CD14-positive monocyte (primary cell): ENCODE results near the gene HTRA3. TPM values are rescaled to one million over a fixed set of nuclear protein-coding genes. Genes with fewer than 3 reads are reported as not detected.

Experiments
- DNase-seq, 3 donors: peaks; one replicate each; pipeline ENCODE4 v3.0.0-alpha.2; 2011 to 2022
- H2AFZ ChIP-seq: 2 replicates; pipeline ENCODE4 v1.6.0; 2012; ENCODE audit warnings: mild to moderate bottlenecking, low read depth, low read length, inconsistent platforms; ENCODE audit not compliant: insufficient read depth, poor library complexity, severe bottlenecking
- H3K27ac ChIP-seq, 2 donors: 1 replicate in 1 of 2; 2 replicates in 1 of 2; pipeline ENCODE4 v1.5.1; 2012 to 2013; ENCODE audit warnings: low read length in 2 of 2, control low read depth in 1 of 2, inconsistent platforms in 1 of 2, low read depth in 1 of 2, mild to moderate bottlenecking in 1 of 2
- H3K27me3 ChIP-seq, 2 donors: one replicate each; pipeline versions ENCODE4 v1.6.0 to v1.6.1; 2011 to 2013; ENCODE audit warnings: low read length in 2 of 2; ENCODE audit not compliant: control insufficient read depth in 2 of 2, insufficient read depth in 2 of 2
- H3K36me3 ChIP-seq, 2 donors: replicated peaks in 1 of 2; 1 replicate in 1 of 2; 2 replicates in 1 of 2; pipeline versions ENCODE4 v1.5.1 to v1.6.1; 2012 to 2013; ENCODE audit warnings: low read length in 2 of 2, control low read depth in 1 of 2, inconsistent platforms in 1 of 2, mild to moderate bottlenecking in 1 of 2; ENCODE audit not compliant: insufficient read depth in 2 of 2, control insufficient read depth in 1 of 2
- H3K4me1 ChIP-seq, 2 donors: 1 replicate in 1 of 2; 2 replicates in 1 of 2; pipeline versions ENCODE4 v1.5.1 to v1.6.1; 2012 to 2013; ENCODE audit warnings: low read length in 2 of 2, control low read depth in 1 of 2, inconsistent platforms in 1 of 2, mild to moderate bottlenecking in 1 of 2, moderate library complexity in 1 of 2; ENCODE audit not compliant: insufficient read depth in 2 of 2, control insufficient read depth in 1 of 2
- H3K4me2 ChIP-seq: replicated peaks from 2 replicates; pipeline ENCODE3; 2012; ENCODE audit warnings: low read length, moderate library complexity, mild to moderate bottlenecking; ENCODE audit not compliant: poor library complexity, severe bottlenecking; ENCODE audit errors: extremely low read depth
- H3K4me3 ChIP-seq, 3 experiments: fragments of 200-600 bp in 1 of 3; sonication (generic) in 1 of 3; replicated peaks in 1 of 3; 1 replicate in 2 of 3; 2 replicates in 1 of 3; pipeline ENCODE4 v1.5.1; 2011 to 2013; ENCODE audit warnings: low read length in 3 of 3, mild to moderate bottlenecking in 3 of 3, control low read depth in 2 of 3, low read depth in 2 of 3, inconsistent platforms in 1 of 3, moderate library complexity in 1 of 3
- H3K79me2 ChIP-seq: 2 replicates; pipeline ENCODE4 v1.6.0; 2012; ENCODE audit warnings: mild to moderate bottlenecking, control low read depth, inconsistent platforms, low read length, moderate library complexity; ENCODE audit not compliant: insufficient read depth
- H3K9ac ChIP-seq: 2 replicates; pipeline ENCODE4 v1.6.0; 2017; ENCODE audit warnings: low read length, mild to moderate bottlenecking; ENCODE audit not compliant: insufficient read depth, poor library complexity, severe bottlenecking
- H3K9me3 ChIP-seq, 2 donors: replicated peaks in 1 of 2; 1 replicate in 1 of 2; 2 replicates in 1 of 2; pipeline versions ENCODE4 v1.5.1 to v1.6.1; 2012 to 2013; ENCODE audit warnings: low read length in 2 of 2, control low read depth in 1 of 2; ENCODE audit not compliant: control insufficient read depth in 1 of 2, insufficient read depth in 1 of 2
- H4K20me1 ChIP-seq: 2 replicates; pipeline ENCODE4 v1.6.0; 2012; ENCODE audit warnings: mild to moderate bottlenecking, low read length, control low read depth, moderate library complexity; ENCODE audit not compliant: insufficient read depth
- H3K27ac Mint-ChIP-seq, 7 donors: one replicate each; pipeline ENCODE4 v1.8.0; 2020; ENCODE audit warnings: mild to moderate bottlenecking in 7 of 7, mixed read lengths in 7 of 7, moderate library complexity in 6 of 7, inconsistent platforms in 2 of 7
- H3K27me3 Mint-ChIP-seq, 3 donors: one replicate each; pipeline ENCODE4 v1.8.0; 2021 to 2022; ENCODE audit warnings: low read depth in 3 of 3, mild to moderate bottlenecking in 3 of 3, mixed read lengths in 3 of 3, moderate library complexity in 3 of 3, inconsistent platforms in 1 of 3
- H3K36me3 Mint-ChIP-seq, 2 donors: one replicate each; pipeline ENCODE4 v1.8.0; 2020; ENCODE audit warnings: mixed read lengths in 2 of 2, inconsistent platforms in 1 of 2, mild to moderate bottlenecking in 1 of 2
- H3K4me1 Mint-ChIP-seq: one replicate; pipeline ENCODE4 v1.8.0; 2020; ENCODE audit warnings: mild to moderate bottlenecking, mixed read lengths
- H3K4me3 Mint-ChIP-seq, 2 donors: one replicate each; pipeline ENCODE4 v1.8.0; 2020; ENCODE audit warnings: mild to moderate bottlenecking in 2 of 2, mixed read lengths in 2 of 2, moderate library complexity in 1 of 2
- H3K9me3 Mint-ChIP-seq, 7 donors: one replicate each; pipeline ENCODE4 v1.8.0; 2020 to 2022; ENCODE audit warnings: mixed read lengths in 7 of 7, mild to moderate bottlenecking in 6 of 7, moderate library complexity in 6 of 7, inconsistent platforms in 2 of 7
- WGBS: methylation state at CpG from one replicate; pipeline ENCODE4 v1.1.5; 2013; ENCODE audit warnings: missing lambda C conversion rate; ENCODE audit not compliant: insufficient coverage; 5-methylcytosine and 5-hydroxymethylcytosine counted together
- intact Hi-C, 2 donors: fragments of 100-400 bp; cut with micrococcal nuclease; formaldehyde crosslinking; loops; one replicate each; pipeline versions ENCODE4 v1.15.0 to v1.15.1; 2023
- polyA plus RNA-seq, 3 donors: library from polyadenylated mRNA; depleted of rRNA in 1 of 3; unstranded in 2 of 3; stranded (reverse) in 1 of 3; fragments of 300-500 nt in 2 of 3; fragments of >200 nt in 1 of 3; fragmentation: Illumina TruSeq in 2 of 3; gene quantifications; 1 replicate in 2 of 3; 2 replicates in 1 of 3; pipeline ENCODE4 v1.2.3, GENCODE V29; 2012 to 2021
- TF ChIP-seq, protein P1 (sequence below): fragments of 200-600 bp; IDR thresholded peaks from one replicate; pipeline ENCODE4 v1.8.0; 2022; ENCODE audit warnings: antibody characterized with exemption, mild to moderate bottlenecking

Gene HTRA3
- polyA plus RNA-seq, 3 donors: not detected

DNA sequence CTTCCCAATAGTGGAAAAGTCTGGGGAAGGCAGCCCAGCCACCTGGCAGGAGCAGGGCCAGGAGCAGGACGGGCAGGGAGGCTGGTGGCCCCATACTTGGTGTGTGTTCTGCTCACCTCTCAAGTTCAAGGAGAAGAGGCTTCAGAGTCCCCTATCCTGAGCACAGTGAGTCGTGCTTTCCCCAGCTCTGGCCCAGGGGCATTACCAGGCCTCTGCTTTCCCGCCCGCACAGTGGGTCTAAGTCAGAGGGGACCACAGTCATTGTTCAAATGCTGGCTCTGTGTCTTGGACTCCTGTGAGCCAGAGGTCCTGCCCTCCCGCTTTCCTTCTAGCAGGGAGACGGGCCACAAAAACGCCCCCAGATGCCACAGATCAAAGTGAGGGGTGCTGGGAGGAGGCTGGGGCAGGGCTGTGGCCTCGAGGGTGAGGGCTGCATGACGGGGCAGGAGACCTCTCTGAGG lies 27.6 kb downstream of the HTRA3 start:
- H3K4me3 Mint-ChIP-seq: no peak overlapping the region
- intact Hi-C loops: no loop called here

DNA sequence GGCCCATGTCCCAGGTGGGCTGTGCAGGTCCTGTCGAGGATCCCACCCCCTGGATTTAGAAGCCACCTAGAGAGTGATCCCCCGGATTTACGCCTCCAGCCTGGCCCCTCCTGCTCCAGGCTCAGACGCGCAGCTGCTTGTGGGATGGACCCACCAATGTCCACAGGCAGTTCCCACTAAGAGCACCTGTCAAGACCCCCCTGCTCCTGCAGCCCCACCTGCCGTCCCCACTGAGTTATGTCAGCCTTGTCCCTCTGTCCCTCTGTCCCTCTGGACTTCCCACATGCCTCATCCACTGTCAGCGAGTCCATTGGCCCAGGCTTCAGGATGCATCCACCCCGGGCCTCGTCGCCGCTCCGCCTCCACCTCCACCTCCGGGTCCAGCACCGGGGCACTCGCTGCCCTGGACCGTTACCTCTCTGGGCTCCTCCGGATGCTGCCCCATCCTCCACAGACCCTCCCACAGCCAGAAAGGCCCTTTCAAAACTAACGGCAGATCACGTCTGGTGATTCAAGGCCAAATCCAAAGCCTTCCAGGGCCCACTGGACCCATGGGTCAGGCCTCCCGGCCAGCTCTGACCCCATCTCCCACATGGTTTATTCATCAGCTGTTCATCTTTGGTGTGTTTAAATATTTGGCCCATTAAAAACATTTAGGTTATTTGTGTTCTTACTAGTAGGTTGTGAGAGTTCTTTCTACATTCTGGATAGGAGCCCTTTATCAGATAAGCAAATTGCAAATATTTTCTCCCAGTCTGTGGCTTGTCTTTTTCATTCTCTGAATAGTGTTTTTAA lies 28.3 kb downstream of the HTRA3 start:
- Histone ChIP-seq H3K27me3 (no peaks in the 10 kb centered on the region), H2AFZ (no peak overlapping the region), H3K9me3 (no peaks in the 10 kb centered on the region), H3K79me2 (no peaks in the 10 kb centered on the region), H3K9ac (no peak overlapping the region), H3K4me3 (no peak overlapping the region), H4K20me1 (no peaks in the 10 kb centered on the region), H3K4me2 (no peak overlapping the region), H3K36me3 (no peaks in the 10 kb centered on the region), H3K27ac (no peak overlapping the region), H3K4me1 (peaks cover 7 to 9% of the 10 kb centered on the region in 2 donors)
- no peak overlapping the region for H3K4me3 Mint-ChIP-seq
- H3K4me1 Mint-ChIP-seq: peaks cover 9% of the 10 kb centered on the region
- DNase-seq: no peak
- peak overlapping the region in 2 of 7 donors; percentile 29 to 46 for H3K27ac Mint-ChIP-seq
- peaks cover 0 to 14% (median 4%) of the 10 kb centered on the region in 7 donors for H3K9me3 Mint-ChIP-seq
- TF ChIP-seq, protein P1, sequence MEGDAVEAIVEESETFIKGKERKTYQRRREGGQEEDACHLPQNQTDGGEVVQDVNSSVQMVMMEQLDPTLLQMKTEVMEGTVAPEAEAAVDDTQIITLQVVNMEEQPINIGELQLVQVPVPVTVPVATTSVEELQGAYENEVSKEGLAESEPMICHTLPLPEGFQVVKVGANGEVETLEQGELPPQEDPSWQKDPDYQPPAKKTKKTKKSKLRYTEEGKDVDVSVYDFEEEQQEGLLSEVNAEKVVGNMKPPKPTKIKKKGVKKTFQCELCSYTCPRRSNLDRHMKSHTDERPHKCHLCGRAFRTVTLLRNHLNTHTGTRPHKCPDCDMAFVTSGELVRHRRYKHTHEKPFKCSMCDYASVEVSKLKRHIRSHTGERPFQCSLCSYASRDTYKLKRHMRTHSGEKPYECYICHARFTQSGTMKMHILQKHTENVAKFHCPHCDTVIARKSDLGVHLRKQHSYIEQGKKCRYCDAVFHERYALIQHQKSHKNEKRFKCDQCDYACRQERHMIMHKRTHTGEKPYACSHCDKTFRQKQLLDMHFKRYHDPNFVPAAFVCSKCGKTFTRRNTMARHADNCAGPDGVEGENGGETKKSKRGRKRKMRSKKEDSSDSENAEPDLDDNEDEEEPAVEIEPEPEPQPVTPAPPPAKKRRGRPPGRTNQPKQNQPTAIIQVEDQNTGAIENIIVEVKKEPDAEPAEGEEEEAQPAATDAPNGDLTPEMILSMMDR: no peak
- H3K36me3 Mint-ChIP-seq: no peaks in the 10 kb centered on the region
- WGBS: 91% methylated on average over 17 of the region's 20 CpGs
- H3K27me3 Mint-ChIP-seq: peaks cover 0 to 1% (median 1%) of the 10 kb centered on the region in 3 donors
- intact Hi-C loops: no loop called here

More for the DNA sequence above, 27.6 kb downstream of the HTRA3 start:
- Mint-ChIP-seq H3K36me3 (no peaks in the 10 kb centered on the region), H3K4me1 (peaks cover 9% of the 10 kb centered on the region), H3K27me3 (peaks cover 0 to 1% (median 1%) of the 10 kb centered on the region in 3 donors), H3K27ac (no peak overlapping the region), H3K9me3 (peaks cover 0 to 14% (median 4%) of the 10 kb centered on the region in 7 donors)
- TF ChIP-seq, protein P1: no peak
- H4K20me1 ChIP-seq: no peaks in the 10 kb centered on the region
- no peak overlapping the region for H3K27ac ChIP-seq
- 91% methylated on average over 9 of the region's 9 CpGs for WGBS
- no peaks in the 10 kb centered on the region for H3K36me3 ChIP-seq
- H3K9ac ChIP-seq: no peak overlapping the region
- H3K9me3 ChIP-seq: no peaks in the 10 kb centered on the region
- H3K4me2 ChIP-seq: no peak overlapping the region
- no peaks in the 10 kb centered on the region for H3K79me2 ChIP-seq
- H3K4me1 ChIP-seq: peaks cover 7 to 9% of the 10 kb centered on the region in 2 donors
- H2AFZ ChIP-seq: no peak overlapping the region
- H3K27me3 ChIP-seq: no peaks in the 10 kb centered on the region
- DNase-seq: no peak
- no peak overlapping the region for H3K4me3 ChIP-seq
